GM21528 (cell line): ENCODE results near the gene ZNF648.
"Not testable (repeated sequence)": the region's sequence is repeated elsewhere in the genome, so short reads cannot be mapped to it uniquely, and the experiment has no call there.

ENCODE experiments used
- ATAC-seq: cut with Tn5 transposase; IDR thresholded peaks from one replicate; pipeline ENCODE4 v1.9.1; 2021; ENCODE audit warnings: mild to moderate bottlenecking, moderate library complexity; ENCODE audit not compliant: unreplicated experiment, low FRiP score

The ZNF648 gene

GRCh38 chr1:182061594-182061993 is at the start of gene ZNF648:
ZNF648 (minus strand) TSS chr1:182061712; CDS start chr1:182058010, 3,702 bp downstream.
- no peak for ATAC-seq

- ATAC-seq: no peak
Observed at GRCh38 chr1:182110635-182111034, 49.1 kb upstream of the ZNF648 start.

- ATAC-seq: no peak
Observed at GRCh38 chr1:182109771-182110170, 48.3 kb upstream of the ZNF648 start.

- no peak for ATAC-seq
Observed at GRCh38 chr1:182107209-182107608, 45.7 kb upstream of the ZNF648 start.

GRCh38 chr1:182102043-182102416 is 40.5 kb upstream of the ZNF648 start:
- no peak for ATAC-seq

GRCh38 chr1:182101415-182102042 is 40.0 kb upstream of the ZNF648 start:
- ATAC-seq: no peak

GRCh38 chr1:182098301-182098700 is 36.8 kb upstream of the ZNF648 start:
- ATAC-seq: no peak

GRCh38 chr1:182095946-182096345 is 34.4 kb upstream of the ZNF648 start:
- ATAC-seq: no peak

- ATAC-seq: not testable (repeated sequence)
Observed at GRCh38 chr1:182094514-182095005, 33.0 kb upstream of the ZNF648 start.

- no peak for ATAC-seq
Observed at GRCh38 chr1:182093781-182094180, 32.3 kb upstream of the ZNF648 start.

GRCh38 chr1:182092336-182092735 is 30.8 kb upstream of the ZNF648 start:
- ATAC-seq: no peak

GRCh38 chr1:182091083-182091482 is 29.6 kb upstream of the ZNF648 start:
- no peak for ATAC-seq

- no peak for ATAC-seq
Observed at GRCh38 chr1:182087719-182088350, 26.3 kb upstream of the ZNF648 start.

GRCh38 chr1:182087304-182087703 is 25.8 kb upstream of the ZNF648 start:
- no peak for ATAC-seq

GRCh38 chr1:182086620-182087019 is 25.1 kb upstream of the ZNF648 start:
- no peak for ATAC-seq

GRCh38 chr1:182086136-182086535 is 24.6 kb upstream of the ZNF648 start:
- ATAC-seq: no peak

- ATAC-seq: no peak
Observed at GRCh38 chr1:182085726-182086125, 24.2 kb upstream of the ZNF648 start.

GRCh38 chr1:182084487-182085316 is 23.2 kb upstream of the ZNF648 start:
- peak; percentile 67 for ATAC-seq

GRCh38 chr1:182083851-182084486 is 22.5 kb upstream of the ZNF648 start:
- no peak for ATAC-seq

- ATAC-seq: no peak
Observed at GRCh38 chr1:182080955-182081582, 19.6 kb upstream of the ZNF648 start.
